A549 (cell line): ENCODE measurements around the gene MGAT5. TPM values are rescaled to one million over a fixed set of nuclear protein-coding genes. Genes with fewer than 3 reads are reported as not detected.

Experiments
- ATAC-seq, 2 experiments: fragments of 200-7000 bp in 1 of 2; fragments of >200 bp in 1 of 2; cut with Nextera tagmentation in 1 of 2; cut with Tn5 transposase in 1 of 2; 3 replicates each; pipeline versions ENCODE4 v1.8.0 to v1.9.1; 2018 to 2020; ENCODE audit warnings: mild to moderate bottlenecking in 1 of 2, moderate library complexity in 1 of 2
- CTCF ChIA-PET: fragments of 300-600 bp; sonication (Branson Sonifier 250); formaldehyde crosslinking; extraction: SDS; loops from one replicate; lab custom pipeline; 2021; ENCODE audit warnings: antibody characterized with exemption, inconsistent platforms; lab: Yijun Ruan, JAX
- POLR2A ChIA-PET: fragments of 350-600 bp; formaldehyde crosslinking; extraction: SDS; loops from one replicate; lab custom pipeline; 2021; ENCODE audit warnings: antibody characterized with exemption, inconsistent platforms; lab: Yijun Ruan, JAX
- DNase-seq, 2 experiments: peaks; one replicate each; pipeline versions ENCODE4 v3.0.0 to v3.0.0-alpha.2; 2011 to 2016; ENCODE audit warnings: low read depth in 1 of 2, low spot score in 1 of 2
- FAIRE-seq: peaks from 2 replicates; lab custom pipeline; 2011; peaks lifted over from hg19 to GRCh38; lab: Jason Lieb, UNC
- H3K27ac ChIP-seq, 2 experiments: fragments of >200 bp; sonication (Bioruptor Twin); formaldehyde crosslinking; 3 replicates each; pipeline ENCODE4 v1.5.1; 2016 to 2017
- H3K4me1 ChIP-seq: fragments of >200 bp; sonication (Bioruptor Twin); formaldehyde crosslinking; 3 replicates; pipeline ENCODE4 v1.6.1; 2016
- H3K4me2 ChIP-seq: fragments of >200 bp; sonication (Bioruptor Twin); formaldehyde crosslinking; 3 replicates; pipeline ENCODE4 v1.6.1; 2016
- H3K4me3 ChIP-seq: fragments of >200 bp; sonication (Bioruptor Twin); formaldehyde crosslinking; 3 replicates; pipeline ENCODE4 v1.5.1; 2016
- H3K9me3 ChIP-seq: fragments of >200 bp; sonication (Bioruptor Twin); formaldehyde crosslinking; 3 replicates; pipeline ENCODE4 v1.6.1; 2016
- BHLHE40 ChIP-seq: IDR thresholded peaks from 2 replicates; pipeline ENCODE4 v1.6.1; 2012; ENCODE audit warnings: low read depth, low read length, inconsistent platforms
- CEBPB ChIP-seq, 2 experiments: fragments of >200 bp in 1 of 2; sonication (Bioruptor Twin) in 1 of 2; formaldehyde crosslinking in 1 of 2; IDR thresholded peaks; 2 replicates each; pipeline ENCODE4 v1.6.1; 2012 to 2016
- CHD2 ChIP-seq: fragments of 150-350 bp; IDR thresholded peaks from 2 replicates; pipeline ENCODE4 v1.6.1; 2014; ENCODE audit warnings: low read length; ENCODE audit not compliant: partially characterized antibody
- CHD4 ChIP-seq: fragments of 200-600 bp; sonication (generic); IDR thresholded peaks from 2 replicates; pipeline ENCODE4 v1.6.1; 2016; ENCODE audit warnings: antibody characterized with exemption, mild to moderate bottlenecking, borderline replicate concordance
- CTCF ChIP-seq: fragments of >200 bp; sonication (Bioruptor Twin); formaldehyde crosslinking; IDR thresholded peaks from 3 replicates; pipeline ENCODE4 v1.5.1; 2016
- EHMT2 ChIP-seq: fragments of 200-600 bp; sonication (generic); IDR thresholded peaks from 2 replicates; pipeline ENCODE4 v1.6.1; 2016; ENCODE audit warnings: antibody characterized with exemption, low read depth, mild to moderate bottlenecking, moderate library complexity
- FOXS1 ChIP-seq: fragments of 250-450 bp; sonication (Bioruptor Pico); IDR thresholded peaks from 2 replicates; pipeline ENCODE4 v1.5.0; 2020; ENCODE audit warnings: mild to moderate bottlenecking, moderate library complexity
- HES2 ChIP-seq: fragments of >200 bp; sonication (Bioruptor Twin); formaldehyde crosslinking; IDR thresholded peaks from 2 replicates; pipeline ENCODE4 v1.6.1; 2016
- HOXA7 ChIP-seq: fragments of 250-450 bp; sonication (Bioruptor Pico); IDR thresholded peaks from 2 replicates; pipeline ENCODE4 v1.5.0; 2020; ENCODE audit warnings: mild to moderate bottlenecking, moderate library complexity
- HOXB5 ChIP-seq: fragments of 250-450 bp; sonication (Bioruptor Pico); IDR thresholded peaks from 2 replicates; pipeline ENCODE4 v1.5.0; 2020; ENCODE audit warnings: mild to moderate bottlenecking, moderate library complexity
- KDM1A ChIP-seq: fragments of 200-600 bp; sonication (generic); IDR thresholded peaks from 2 replicates; pipeline ENCODE4 v1.6.1; 2016; ENCODE audit warnings: low read depth, mild to moderate bottlenecking
- KDM5A ChIP-seq: fragments of 200-600 bp; sonication (generic); IDR thresholded peaks from 2 replicates; pipeline ENCODE4 v1.6.1; 2016; ENCODE audit warnings: antibody characterized with exemption, mild to moderate bottlenecking
- POLR2A ChIP-seq: IDR thresholded peaks from 2 replicates; pipeline ENCODE4 v1.6.1; 2012; ENCODE audit warnings: mild to moderate bottlenecking, low read length
- RAD21 ChIP-seq, 2 experiments: fragments of >200 bp in 1 of 2; sonication (Bioruptor Twin) in 1 of 2; formaldehyde crosslinking in 1 of 2; IDR thresholded peaks in 1 of 2; conservative IDR thresholded peaks in 1 of 2; 2 replicates in 1 of 2; 3 replicates in 1 of 2; pipeline ENCODE4 v1.6.1; 2012 to 2018; ENCODE audit warnings: inconsistent platforms in 1 of 2
- RARB ChIP-seq: fragments of 250-450 bp; sonication (Bioruptor Pico); IDR thresholded peaks from 2 replicates; pipeline ENCODE4 v1.8.0; 2021; ENCODE audit warnings: mild to moderate bottlenecking, moderate library complexity
- RCOR1 ChIP-seq: fragments of 150-350 bp; IDR thresholded peaks from 2 replicates; pipeline ENCODE4 v1.6.1; 2014; ENCODE audit warnings: antibody characterized with exemption, low read length, low read depth
- RNF2 ChIP-seq: fragments of 200-600 bp; sonication (generic); IDR thresholded peaks from 2 replicates; pipeline ENCODE4 v1.6.1; 2016; ENCODE audit warnings: low read depth, mild to moderate bottlenecking, antibody characterized with exemption, moderate library complexity, borderline replicate concordance
- TFCP2L1 ChIP-seq: fragments of 250-450 bp; sonication (Bioruptor Pico); IDR thresholded peaks from 2 replicates; pipeline ENCODE4 v1.5.0; 2021; ENCODE audit warnings: mild to moderate bottlenecking
- ZNF302 ChIP-seq: fragments of 250-450 bp; sonication (Bioruptor Pico); IDR thresholded peaks from 2 replicates; pipeline ENCODE4 v1.9.0; 2021; ENCODE audit warnings: inconsistent platforms, mild to moderate bottlenecking, moderate library complexity
- ZSCAN20 ChIP-seq: fragments of 250-450 bp; sonication (Bioruptor Pico); IDR thresholded peaks from 2 replicates; pipeline ENCODE4 v1.8.0; 2022; ENCODE audit warnings: mild to moderate bottlenecking, moderate library complexity
- WGBS: methylation state at CpG from one replicate; pipeline ENCODE4 v1.1.6; 2017; ENCODE audit errors: missing lambda C conversion rate; 5-methylcytosine and 5-hydroxymethylcytosine counted together
- polyA plus RNA-seq, 4 experiments: library from polyadenylated mRNA; depleted of rRNA in 3 of 4; stranded (reverse); fragments of >200 nt; fragmentation: RNase III in 1 of 4; extraction: RNeasy Plus Mini Kit Qiagen cat#74134 plus additional on column Dnase treatment in 1 of 4; gene quantifications; 2 replicates in 3 of 4; 3 replicates in 1 of 4; pipeline ENCODE4 v1.2.3, GENCODE V29; 2011 to 2017

Gene MGAT5
- polyA plus RNA-seq, 2 of the 4 experiments (the other 2 are of a cell fraction): 13.2 to 17.1 TPM

GRCh38 chr2:134262684-134263083, 8.8 kb downstream of the MGAT5 start:
- H3K9me3 ChIP-seq: no peaks in the 10 kb centered on the region
- CTCF ChIA-PET: interaction anchor here (1.0 to 1.6 kb wide), 2 partner anchors 17 to 18 kb away, joined by 3 to 9 read pairs; no protein-coding TSS in a partner anchor
- H3K4me2 ChIP-seq: no peak overlapping the region
- no peak for ATAC-seq
- H3K4me3 ChIP-seq: no peak overlapping the region
- no peak for FAIRE-seq
- POLR2A ChIA-PET: no interaction called here
- TF ChIP-seq KDM1A (no peak), HES2 (no peak)
- no peak overlapping the region for H3K27ac ChIP-seq
- no peaks in the 10 kb centered on the region for H3K4me1 ChIP-seq
- DNase-seq: no peak
- WGBS: 91% methylated on average over 2 of the region's 2 CpGs

- ChIA-PET POLR2A (no interaction called here), CTCF (interaction anchor here (1.9 kb wide), 1 partner anchor 12 kb away, joined by 6 read pairs; no protein-coding TSS in a partner anchor)
- FAIRE-seq (no peak), ATAC-seq (no peak), DNase-seq (no peak)
- WGBS: 85% methylated on average over 5 of the region's 5 CpGs
- Histone ChIP-seq H3K4me2 (no peak overlapping the region), H3K4me1 (no peaks in the 10 kb centered on the region), H3K27ac (no peak overlapping the region), H3K9me3 (no peaks in the 10 kb centered on the region), H3K4me3 (no peak overlapping the region)
- no peak for TF ChIP-seq RARB (CRISPR knock-in tag)
- TF ChIP-seq RNF2: no peak
- no peak for TF ChIP-seq HOXB5
- TF ChIP-seq BHLHE40: no peak
- no peak for TF ChIP-seq EHMT2
- TF ChIP-seq ZSCAN20 (CRISPR knock-in tag): no peak
These were observed 14.4 kb downstream of the MGAT5 start for GRCh38 chr2:134268265-134268664.

- no peak overlapping the region for H3K27ac ChIP-seq
- no peaks in the 10 kb centered on the region for H3K4me1 ChIP-seq
- CTCF ChIA-PET: interaction anchor here (1.6 to 1.9 kb wide), 2 partner anchors 13 to 24 kb away, joined by 6 read pairs; no protein-coding TSS in a partner anchor
- ATAC-seq: no peak
- no peak overlapping the region for H3K4me2 ChIP-seq
- FAIRE-seq: no peak
- no peaks in the 10 kb centered on the region for H3K9me3 ChIP-seq
- no peak overlapping the region for H3K4me3 ChIP-seq
- TF ChIP-seq FOXS1: no peak
- no peak for TF ChIP-seq RAD21 (conservative IDR thresholded peaks at IDR 0.05 in 1 of 2, IDR thresholded peaks at IDR 0.05 in 1 of 2)
- TF ChIP-seq CEBPB (IDR thresholded peaks at IDR 0.05): no peak
- no peak for TF ChIP-seq CHD4
- TF ChIP-seq CTCF: no peak
- TF ChIP-seq TFCP2L1 (CRISPR knock-in tag): no peak
- TF ChIP-seq EHMT2: no peak
- no peak for TF ChIP-seq POLR2A
- no peak for TF ChIP-seq BHLHE40
- no peak for TF ChIP-seq RNF2
- no peak for TF ChIP-seq KDM5A
- no peak for TF ChIP-seq CHD2
- no peak for TF ChIP-seq HOXA7 (CRISPR knock-in tag)
- TF ChIP-seq ZNF302 (CRISPR knock-in tag): no peak
- TF ChIP-seq RCOR1: no peak
- WGBS: 85% methylated on average over 3 of the region's 3 CpGs
- POLR2A ChIA-PET: no interaction called here
- DNase-seq: no peak
These were observed 15.4 kb downstream of the MGAT5 start for GRCh38 chr2:134269230-134269629.
